ENCODE results near the gene SORCS2. TPM values are rescaled to one million over a fixed set of nuclear protein-coding genes. Genes with fewer than 3 reads are reported as not detected.

SORCS2 gene
- total and polyA plus RNA-seq, 4 donors = 2.2 to 7.7 (median 2.5) TPM

DNA sequence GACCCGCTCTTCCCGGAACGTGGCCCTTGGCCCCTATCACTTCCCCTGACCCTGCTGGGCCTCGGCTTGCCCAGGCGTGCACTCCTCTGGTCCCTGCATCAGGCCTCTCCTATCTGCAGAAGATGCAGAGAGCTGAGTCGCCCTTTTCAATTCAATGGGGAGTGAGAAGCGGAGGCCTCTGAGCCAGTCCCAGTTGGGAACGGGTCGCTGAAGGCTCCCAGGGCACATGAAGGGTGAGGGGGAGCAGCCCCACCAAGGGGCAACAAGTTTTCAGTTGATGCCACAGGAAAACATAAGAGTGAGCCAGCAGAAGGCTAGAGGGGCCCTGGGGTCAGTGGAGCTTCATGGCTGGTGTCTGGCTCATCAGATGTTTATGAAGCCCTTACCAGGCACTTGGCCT, 225.3 kb downstream of the SORCS2 start:
- TF ChIP-seq, protein P1, sequence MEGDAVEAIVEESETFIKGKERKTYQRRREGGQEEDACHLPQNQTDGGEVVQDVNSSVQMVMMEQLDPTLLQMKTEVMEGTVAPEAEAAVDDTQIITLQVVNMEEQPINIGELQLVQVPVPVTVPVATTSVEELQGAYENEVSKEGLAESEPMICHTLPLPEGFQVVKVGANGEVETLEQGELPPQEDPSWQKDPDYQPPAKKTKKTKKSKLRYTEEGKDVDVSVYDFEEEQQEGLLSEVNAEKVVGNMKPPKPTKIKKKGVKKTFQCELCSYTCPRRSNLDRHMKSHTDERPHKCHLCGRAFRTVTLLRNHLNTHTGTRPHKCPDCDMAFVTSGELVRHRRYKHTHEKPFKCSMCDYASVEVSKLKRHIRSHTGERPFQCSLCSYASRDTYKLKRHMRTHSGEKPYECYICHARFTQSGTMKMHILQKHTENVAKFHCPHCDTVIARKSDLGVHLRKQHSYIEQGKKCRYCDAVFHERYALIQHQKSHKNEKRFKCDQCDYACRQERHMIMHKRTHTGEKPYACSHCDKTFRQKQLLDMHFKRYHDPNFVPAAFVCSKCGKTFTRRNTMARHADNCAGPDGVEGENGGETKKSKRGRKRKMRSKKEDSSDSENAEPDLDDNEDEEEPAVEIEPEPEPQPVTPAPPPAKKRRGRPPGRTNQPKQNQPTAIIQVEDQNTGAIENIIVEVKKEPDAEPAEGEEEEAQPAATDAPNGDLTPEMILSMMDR (IDR thresholded peaks at IDR 0.05; ENCODE audit: control extremely low read depth, extremely low read depth) = no peak
- Histone ChIP-seq H3K9ac (ENCODE audit: insufficient read depth in 1 of 2, low read length in 2 of 2) (no peak overlapping the region), H3K27me3 (ENCODE audit: control insufficient read depth in 3 of 3, insufficient read depth in 3 of 3, low read length in 2 of 3) (no peaks in the 10 kb centered on the region), H3K9me3 (ENCODE audit: control insufficient read depth in 4 of 4, insufficient read depth in 3 of 4, low read length in 3 of 4) (peaks cover 0 to 8% (median 2%) of the 10 kb centered on the region in 4 donors), H3K27ac (ENCODE audit: low read depth in 1 of 2, low read length in 1 of 2) (no peak overlapping the region), H3K4me3 (no peak overlapping the region), H3K4me1 (ENCODE audit: control insufficient read depth in 5 of 5, insufficient read depth in 5 of 5, low read length in 5 of 5) (peaks cover 0 to 10% (median 0%) of the 10 kb centered on the region in 5 donors), H3K36me3 (ENCODE audit: control insufficient read depth in 4 of 4, insufficient read depth in 4 of 4, low read length in 4 of 4) (no peaks in the 10 kb centered on the region)
- 81 to 91% methylated on average over 9 of the region's 9 CpGs for WGBS, 2 donors
- DNase-seq = peak in 1 of 3 donors; percentile 8
- ATAC-seq (ENCODE audit: insufficient read depth, low FRiP score) = no peak

DNA sequence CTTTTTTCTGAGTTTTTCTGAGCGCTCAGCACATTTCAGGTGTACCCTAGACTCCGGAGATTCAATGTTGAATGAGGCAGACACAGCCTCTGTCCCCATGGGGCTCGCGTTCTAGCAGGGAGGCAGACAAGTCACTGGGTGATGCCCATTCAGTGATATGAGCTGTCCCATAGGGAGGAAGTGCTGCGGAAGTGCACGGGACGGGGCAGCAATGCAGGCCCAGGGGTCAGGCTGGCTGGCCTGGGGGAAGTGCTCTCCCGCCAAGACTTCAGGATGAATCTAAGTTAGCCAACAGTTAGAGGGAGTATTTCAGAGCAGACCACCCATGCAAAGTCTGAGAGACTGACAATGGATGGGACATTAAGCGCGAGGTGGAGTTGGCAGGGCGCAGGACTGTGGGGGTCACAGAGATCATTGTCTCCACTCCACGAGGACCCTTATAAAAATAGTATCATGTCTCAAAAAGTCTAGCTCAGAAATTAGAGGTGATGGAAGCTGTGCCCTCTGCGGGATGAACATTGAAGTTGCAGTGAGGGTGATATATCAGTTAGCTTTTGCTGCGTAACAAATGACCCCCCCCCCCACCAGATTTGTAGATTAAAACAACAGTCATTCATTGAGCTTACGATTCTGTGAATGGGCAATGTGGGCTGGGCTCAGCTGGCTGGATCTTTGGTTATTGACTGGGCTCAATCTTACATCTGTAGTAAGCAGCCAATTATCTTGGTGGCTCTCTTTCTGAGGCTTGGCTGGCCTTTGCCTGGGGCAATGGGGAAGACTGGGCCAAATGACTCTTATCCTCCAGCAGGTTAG, 226.0 kb downstream of the SORCS2 start:
- TF ChIP-seq, protein P1 (IDR thresholded peaks at IDR 0.05; ENCODE audit: control extremely low read depth, extremely low read depth) = no peak
- H3K27ac ChIP-seq (ENCODE audit: low read depth in 1 of 2, low read length in 1 of 2) = no peak overlapping the region
- ATAC-seq (ENCODE audit: insufficient read depth, low FRiP score) = no peak
- peaks cover 0 to 10% (median 0%) of the 10 kb centered on the region in 5 donors for H3K4me1 ChIP-seq (ENCODE audit: control insufficient read depth in 5 of 5, insufficient read depth in 5 of 5, low read length in 5 of 5)
- H3K9ac ChIP-seq (ENCODE audit: insufficient read depth in 1 of 2, low read length in 2 of 2) = no peak overlapping the region
- WGBS, 2 donors = 85 to 87% methylated on average over 15 of the region's 15 CpGs
- H3K27me3 ChIP-seq (ENCODE audit: control insufficient read depth in 3 of 3, insufficient read depth in 3 of 3, low read length in 2 of 3) = no peaks in the 10 kb centered on the region
- DNase-seq = peak in 1 of 3 donors; percentile 8
- no peaks in the 10 kb centered on the region for H3K36me3 ChIP-seq (ENCODE audit: control insufficient read depth in 4 of 4, insufficient read depth in 4 of 4, low read length in 4 of 4)
- peaks cover 0 to 8% (median 2%) of the 10 kb centered on the region in 4 donors for H3K9me3 ChIP-seq (ENCODE audit: control insufficient read depth in 4 of 4, insufficient read depth in 3 of 4, low read length in 3 of 4)
- no peak overlapping the region for H3K4me3 ChIP-seq

DNA sequence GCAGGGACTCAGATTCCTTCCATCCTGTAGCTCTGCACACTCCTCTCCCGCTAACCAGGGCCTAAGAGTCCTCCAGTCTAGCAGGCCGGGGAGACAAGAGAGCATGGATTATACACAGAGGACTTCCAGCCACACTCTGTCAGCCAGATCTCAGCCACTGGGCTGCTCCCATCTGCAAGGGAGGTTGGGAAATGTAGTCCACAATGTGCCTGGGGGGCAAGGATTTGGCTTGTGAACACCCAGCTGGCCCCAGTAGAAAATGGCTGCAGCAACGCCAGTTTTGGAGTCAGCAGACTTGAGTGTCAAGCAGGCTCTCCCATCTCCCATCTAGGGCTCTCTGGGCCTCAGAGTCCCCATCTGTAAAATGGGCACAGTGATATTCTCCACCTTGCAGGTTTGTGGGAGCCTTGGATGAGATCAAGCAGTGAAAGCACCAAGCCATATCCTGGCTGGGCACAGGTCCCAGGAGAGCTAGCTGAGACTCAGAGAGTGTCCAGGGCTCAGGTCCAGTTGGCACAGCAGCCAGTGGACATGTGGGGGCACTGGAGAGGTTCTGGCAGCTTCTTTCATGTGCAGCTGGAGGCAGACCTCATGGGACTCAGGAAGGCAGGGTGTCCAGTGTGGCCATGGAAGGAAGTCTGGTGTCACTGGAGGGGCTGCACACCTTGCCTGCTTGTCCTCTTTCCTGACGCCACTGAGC, 227.8 kb downstream of the SORCS2 start:
- Histone ChIP-seq H3K4me1 (ENCODE audit: control insufficient read depth in 5 of 5, insufficient read depth in 5 of 5, low read length in 5 of 5) (peaks cover 0 to 10% (median 0%) of the 10 kb centered on the region in 5 donors), H3K9ac (ENCODE audit: insufficient read depth in 1 of 2, low read length in 2 of 2) (no peak overlapping the region), H3K27ac (ENCODE audit: low read depth in 1 of 2, low read length in 1 of 2) (no peak overlapping the region), H3K27me3 (ENCODE audit: control insufficient read depth in 3 of 3, insufficient read depth in 3 of 3, low read length in 2 of 3) (no peaks in the 10 kb centered on the region), H3K4me3 (no peak overlapping the region), H3K9me3 (ENCODE audit: control insufficient read depth in 4 of 4, insufficient read depth in 3 of 4, low read length in 3 of 4) (peaks cover 0 to 8% (median 2%) of the 10 kb centered on the region in 4 donors), H3K36me3 (ENCODE audit: control insufficient read depth in 4 of 4, insufficient read depth in 4 of 4, low read length in 4 of 4) (no peaks in the 10 kb centered on the region)
- whole genome bisulfite sequencing, 2 donors = 64 to 69% methylated on average over 3 to 4 of the region's 4 CpGs
- ATAC-seq (ENCODE audit: insufficient read depth, low FRiP score) (no peak), DNase-seq (peak in 1 of 3 donors; percentile 16)
- TF ChIP-seq, protein P1 (IDR thresholded peaks at IDR 0.05; ENCODE audit: control extremely low read depth, extremely low read depth) = no peak
